HG03571 (cell line): ENCODE measurements around the gene CCDC87.
"Not testable (repeated sequence)": the region's sequence is repeated elsewhere in the genome, so short reads cannot be mapped to it uniquely, and the experiment has no call there.

Experiments used
- ATAC-seq: cut with Tn5 transposase; IDR thresholded peaks from one replicate; pipeline ENCODE4 v1.9.1; 2021; ENCODE audit not compliant: unreplicated experiment

The CCDC87 gene

DNA sequence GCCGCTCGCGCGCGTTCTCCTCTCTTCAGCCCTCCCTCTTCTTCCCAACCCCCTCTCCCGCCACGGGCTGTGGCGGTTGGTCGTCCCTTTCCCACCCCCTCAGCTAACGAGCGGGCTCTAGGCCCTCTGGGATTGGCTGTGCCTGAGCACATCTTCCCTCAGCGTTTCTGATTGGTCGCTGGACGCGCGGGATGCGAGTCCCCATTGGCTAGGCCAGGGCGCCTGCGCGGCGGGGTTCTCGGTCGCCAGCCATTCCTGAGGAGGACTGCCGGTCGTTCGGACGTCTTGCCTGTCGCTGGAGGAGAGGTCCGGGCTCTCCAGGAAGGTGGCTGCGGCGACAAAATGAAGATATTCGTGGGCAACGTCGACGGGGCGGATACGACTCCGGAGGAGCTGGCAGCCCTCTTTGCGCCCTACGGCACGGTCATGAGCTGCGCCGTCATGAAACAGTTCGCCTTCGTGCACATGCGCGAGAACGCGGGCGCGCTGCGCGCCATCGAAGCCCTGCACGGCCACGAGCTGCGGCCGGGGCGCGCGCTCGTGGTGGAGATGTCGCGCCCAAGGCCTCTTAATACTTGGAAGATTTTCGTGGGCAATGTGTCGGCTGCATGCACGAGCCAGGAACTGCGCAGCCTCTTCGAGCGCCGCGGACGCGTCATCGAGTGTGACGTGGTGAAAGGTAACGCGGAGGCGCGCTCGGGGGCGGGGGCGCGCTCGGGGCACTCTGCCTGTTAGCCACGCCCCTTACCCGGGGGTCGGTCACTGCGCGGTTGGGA is 23.7 kb upstream of the CCDC87 start, which contains the start of gene RBM14:
RBM14 (plus strand) TSS at position 252 of the 776 bp plus-strand sequence; CDS start at position 343, 91 bp downstream.
- peak; percentile 83 for ATAC-seq

DNA sequence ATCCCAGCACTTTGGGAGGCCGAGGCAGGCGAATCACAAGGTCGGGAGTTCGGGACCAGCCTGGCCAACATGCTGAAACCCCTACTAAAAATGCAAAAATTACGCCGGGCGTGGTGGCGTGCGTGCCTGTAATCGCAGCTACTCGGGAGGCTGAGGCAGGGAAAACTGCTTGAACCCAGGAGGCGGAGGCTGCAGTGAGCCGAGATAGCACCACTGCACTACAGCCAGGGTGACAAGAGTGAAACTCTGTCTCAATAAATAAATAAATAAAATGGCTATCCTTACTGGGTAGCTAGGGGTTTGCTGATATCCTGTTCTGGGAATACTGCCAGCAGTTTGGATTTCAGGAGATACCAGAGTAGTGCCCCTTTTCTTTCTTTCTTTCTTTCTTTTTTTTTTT is 21.2 kb upstream of the CCDC87 start:
- no peak for ATAC-seq

DNA sequence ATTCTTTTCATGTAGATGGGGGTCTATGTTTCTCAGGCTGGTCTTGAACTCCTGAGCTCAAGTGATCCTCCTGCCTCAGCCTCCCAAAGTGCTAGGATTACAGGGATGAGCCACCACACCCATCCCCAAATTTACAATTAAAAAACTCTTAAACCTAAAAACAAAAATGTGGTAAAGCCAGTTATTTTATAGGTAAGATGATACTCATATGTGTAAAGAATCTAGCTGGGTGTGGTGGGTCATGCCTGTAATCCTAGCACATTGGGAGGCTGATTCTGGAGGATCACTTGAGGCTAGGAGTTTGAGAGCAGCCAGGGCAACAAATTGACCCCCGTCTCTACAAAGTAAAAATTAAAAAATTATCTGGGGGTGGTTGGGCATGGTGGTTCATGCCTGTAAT is 19.6 kb upstream of the CCDC87 start:
- no peak for ATAC-seq

DNA sequence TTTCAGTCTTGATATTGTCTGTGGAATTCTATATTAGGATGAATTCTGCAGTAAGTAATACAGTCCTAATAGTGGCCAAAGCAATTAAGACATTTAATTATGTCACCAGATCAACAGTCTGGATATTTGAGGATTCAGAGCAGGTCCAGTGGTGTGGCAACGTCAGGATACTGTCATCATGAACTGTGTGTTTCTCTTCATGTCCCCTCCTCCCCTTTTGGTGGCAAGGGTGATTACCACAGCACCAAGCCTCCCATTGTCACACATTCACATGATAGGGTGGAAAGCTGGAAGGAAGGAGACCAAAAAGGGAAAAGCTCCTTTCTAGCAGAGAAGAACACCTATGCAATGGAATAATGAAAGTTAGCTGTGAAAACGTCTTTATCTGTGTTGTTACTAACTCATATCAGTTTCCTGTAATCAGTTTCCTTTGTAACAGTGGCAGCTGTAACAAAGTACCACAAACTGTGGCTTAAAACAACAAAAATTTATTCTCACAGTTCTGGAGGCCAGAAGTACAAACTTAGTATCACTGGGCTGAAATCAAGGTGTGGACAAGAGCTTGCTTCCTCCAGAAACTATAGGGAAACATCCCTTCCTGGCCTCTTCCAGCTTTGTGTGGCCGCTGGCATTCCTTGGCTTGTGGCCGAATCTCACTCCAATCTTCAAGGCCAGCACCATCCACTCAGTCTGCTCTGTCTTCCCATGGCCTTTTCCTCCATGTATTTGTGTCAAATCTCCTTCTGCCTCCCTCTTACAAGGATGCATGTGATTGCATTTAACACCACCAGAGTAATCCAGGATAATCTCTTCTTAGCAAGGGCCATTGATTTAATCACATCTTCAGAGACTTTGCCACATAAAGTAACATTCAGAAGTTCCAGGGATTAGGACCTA is 17.1 kb upstream of the CCDC87 start:
- no peak for ATAC-seq

DNA sequence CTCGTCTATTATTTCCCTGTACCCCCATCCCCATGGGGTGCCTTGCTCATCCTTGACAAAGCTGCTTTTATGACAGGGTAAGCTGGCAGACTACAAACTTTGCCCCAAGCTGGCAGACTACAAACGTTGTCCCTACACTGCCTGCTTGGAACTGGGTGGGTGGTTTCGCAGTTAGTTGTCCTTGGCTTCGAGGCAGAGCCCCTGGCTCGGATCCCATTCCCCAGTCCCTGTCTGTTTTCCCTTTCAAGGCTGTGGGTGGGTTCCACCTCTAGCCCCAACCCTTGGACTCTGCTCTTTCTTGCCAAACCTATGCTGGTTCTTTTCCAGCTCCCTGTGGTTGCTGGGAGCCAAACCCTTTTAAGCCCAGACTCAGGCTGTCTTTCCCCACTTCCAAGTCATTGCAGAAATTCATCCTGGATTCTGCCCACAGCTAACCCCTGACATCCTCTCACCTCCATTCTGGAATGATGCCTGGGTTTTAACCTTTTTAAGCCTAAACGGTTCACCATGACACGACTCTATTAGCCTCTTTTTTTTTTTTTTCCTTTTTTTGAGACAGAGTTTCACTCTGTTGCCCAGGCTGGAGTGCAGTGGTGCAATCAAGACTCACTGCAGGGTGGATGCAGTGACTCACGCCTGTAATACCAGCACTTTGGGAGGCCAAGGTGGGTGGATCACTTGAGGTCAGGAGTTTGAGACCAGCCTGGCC is 14.4 kb upstream of the CCDC87 start:
- ATAC-seq: no peak

DNA sequence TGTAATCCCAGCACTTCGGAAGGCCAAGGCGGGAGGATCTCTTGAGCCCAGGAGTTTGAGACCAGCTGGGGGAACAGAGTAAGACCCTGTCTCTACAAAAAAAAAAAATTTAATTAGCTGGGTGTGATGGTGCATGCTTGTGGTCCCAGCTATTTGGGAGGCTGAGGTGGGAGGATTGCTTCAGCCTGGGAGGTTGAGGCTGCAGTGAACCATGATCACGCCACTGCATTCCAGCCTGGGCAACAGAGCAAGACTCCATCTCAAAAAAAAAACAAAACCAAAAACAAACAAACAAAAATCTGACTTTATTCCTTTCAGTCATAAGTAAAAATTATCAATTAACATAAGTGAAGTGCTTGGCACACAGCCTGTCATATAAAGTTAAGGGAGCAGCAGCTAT is 13.7 kb upstream of the CCDC87 start:
- ATAC-seq: not testable (repeated sequence)

DNA sequence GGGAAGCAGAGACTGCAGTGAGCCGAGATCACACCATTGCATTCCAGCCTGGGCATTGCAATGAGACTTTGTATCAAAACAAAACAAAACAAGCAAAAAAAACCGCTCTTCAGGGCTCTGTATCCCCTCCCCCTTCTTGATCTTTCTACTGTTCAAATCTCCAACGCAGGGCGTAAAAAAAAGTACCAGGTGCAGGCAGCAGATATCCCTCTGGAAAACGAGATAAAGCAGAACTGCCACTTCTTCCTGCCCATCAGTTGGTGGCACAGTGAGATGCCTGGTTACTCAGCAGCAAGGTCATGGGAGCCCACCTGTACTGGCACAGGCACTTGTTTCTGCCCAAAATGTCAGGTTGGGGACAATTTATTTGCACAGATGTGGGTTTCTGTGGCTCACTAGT is 11.3 kb upstream of the CCDC87 start:
- no peak for ATAC-seq

DNA sequence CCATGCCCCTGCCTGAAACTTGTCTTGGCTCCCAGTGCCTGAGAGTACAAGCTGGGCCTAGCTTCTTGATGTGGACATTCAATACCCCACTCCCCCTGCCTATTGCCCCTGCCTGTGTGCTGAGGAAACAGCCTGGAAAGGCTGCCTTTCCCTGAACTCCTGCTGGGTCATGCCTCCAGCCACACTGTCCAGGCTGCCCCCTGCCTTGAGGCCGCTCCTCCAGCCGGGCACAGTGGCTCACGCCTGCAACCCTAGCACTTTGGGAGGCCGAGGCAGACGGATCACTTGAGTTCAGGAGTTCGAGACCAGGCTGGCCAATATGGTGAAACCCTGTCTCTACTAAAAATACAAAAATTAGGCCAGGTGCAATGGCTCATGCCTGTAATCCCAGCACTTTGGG is 10.2 kb upstream of the CCDC87 start:
- ATAC-seq: no peak

DNA sequence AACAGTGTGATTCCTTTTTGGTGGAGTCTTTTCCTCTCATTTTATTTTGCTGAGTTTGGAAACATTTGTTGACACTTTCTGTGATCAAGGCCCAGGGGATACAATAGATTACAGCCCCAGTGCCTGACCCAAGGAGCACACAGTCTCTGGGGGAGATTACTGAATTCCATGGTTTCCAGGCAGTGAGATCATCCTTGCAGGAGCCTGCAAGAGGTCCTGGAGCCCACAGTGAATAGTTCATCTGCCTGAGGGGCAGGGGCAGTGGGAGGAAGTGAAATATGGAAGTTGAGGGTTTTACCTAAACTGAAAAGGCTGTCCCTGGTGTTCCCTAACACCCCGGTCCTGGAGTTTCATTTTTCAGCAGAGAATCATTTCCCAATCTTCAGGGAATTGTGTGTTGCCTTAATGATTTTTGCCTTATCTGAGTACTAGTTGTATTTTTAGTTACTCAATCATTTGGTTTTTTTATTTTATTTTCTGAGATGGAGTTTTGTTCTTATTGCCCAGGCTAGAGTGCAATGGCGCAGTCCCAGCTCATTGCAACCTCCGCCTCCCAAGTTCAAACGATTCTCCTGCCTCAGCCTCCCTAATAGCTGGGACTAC is 7.9 kb upstream of the CCDC87 start:
- ATAC-seq: no peak

DNA sequence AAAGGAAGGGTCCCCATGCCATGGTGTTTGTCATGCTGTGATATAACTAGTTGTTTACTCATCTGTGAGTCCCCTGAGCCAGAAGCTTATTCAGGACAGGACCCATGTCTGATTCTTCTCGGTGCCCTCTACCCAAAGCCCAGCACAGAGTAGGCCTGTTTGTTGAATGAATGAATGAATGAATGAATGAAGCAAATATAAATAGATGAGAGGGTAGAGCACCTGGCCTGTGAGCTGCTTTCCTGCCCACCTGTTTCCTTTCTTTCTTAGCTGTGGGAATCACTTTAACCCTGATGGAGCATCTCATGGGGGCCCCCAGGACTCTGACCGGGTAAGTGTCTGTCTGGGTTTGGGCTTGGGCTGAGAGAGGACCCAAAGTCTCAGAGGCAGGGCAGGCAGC is 7.4 kb upstream of the CCDC87 start:
- no peak for ATAC-seq

DNA sequence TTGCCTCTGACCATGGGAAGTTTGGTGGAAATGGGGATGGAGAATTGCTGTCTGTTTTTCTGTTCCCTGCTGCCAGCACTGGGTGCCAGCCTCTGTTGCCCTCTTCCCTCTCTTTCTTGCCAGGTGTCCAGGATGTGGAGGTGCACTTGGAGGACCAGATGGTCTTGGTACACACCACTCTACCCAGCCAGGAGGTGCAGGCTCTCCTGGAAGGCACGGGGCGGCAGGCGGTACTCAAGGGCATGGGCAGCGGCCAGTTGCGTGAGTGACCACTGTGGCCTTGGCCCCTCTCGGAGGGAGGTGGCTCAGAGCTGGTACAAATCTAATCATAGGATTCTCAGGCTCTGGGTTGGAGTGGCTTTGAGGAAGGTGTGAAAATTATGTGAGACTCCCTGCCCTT is 6.1 kb upstream of the CCDC87 start:
- no peak for ATAC-seq

DNA sequence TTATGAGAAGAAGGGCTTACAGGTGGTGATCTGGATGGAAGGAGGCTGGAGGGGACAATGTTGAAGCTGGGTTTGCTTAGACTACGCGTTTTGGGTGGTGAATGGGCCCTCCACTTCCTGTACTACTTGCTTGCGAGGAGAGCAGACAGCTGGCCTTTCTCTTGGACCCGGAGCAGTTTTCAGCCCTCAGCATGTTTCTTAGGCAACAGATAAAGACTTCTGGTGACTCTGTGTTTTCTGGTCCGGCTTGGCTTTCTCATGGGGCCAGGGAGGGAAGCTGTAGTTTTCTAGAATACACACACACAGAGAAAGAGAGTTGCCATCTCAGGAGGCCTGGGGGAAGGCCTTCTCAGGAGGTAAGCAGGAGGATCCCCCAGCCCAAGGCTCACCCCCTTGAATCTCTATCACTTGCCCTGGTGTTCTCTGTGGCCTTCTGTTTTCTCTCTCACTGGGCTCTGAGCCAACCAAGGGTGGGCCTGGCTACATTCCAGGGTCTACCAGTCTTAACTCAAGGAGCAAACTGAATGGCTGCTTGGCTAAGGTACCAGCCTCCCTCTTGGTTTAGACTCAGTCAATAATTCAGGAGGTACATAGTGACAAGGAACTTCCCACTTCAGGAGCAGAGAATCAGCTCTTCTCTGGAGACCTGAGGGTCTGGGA is 2.5 kb upstream of the CCDC87 start:
- no peak for ATAC-seq

DNA sequence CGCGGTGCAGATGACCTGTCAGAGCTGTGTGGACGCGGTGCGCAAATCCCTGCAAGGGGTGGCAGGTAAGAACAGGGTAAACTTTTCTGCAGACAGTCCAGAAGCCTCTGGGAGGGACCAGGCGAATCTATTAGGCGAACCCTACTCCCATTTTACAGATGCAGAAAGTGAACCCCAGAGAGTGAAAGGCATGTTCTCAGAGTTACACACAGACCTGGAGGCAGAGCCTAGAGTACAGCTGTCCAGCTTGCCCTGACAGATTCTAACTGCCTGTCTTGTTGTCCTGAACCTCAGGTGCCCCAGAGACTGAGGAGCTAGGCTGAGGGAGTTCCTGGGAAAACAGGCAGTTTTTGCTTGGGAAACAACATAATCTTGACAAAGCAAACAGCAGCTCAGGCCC is 787 bp upstream of the CCDC87 start:
- no peak for ATAC-seq

DNA sequence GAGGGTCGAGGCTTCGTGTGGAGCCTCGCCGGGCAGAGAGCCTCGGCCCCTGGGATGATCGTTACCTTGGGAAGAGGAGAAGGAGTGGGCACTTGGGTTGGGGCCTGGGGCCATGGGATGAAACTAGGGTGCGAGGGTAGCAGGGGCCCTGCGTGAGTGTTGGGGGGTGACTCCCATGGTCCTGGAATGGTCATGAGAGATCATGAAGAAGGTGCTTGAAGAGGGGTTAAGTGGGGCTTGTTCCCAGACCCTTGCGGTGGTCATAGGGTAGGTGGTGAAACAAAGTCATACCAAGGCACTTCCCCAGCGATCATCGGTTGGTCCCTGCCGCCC is 406 bp upstream of the CCDC87 start:
- ATAC-seq: peak; percentile 4

DNA sequence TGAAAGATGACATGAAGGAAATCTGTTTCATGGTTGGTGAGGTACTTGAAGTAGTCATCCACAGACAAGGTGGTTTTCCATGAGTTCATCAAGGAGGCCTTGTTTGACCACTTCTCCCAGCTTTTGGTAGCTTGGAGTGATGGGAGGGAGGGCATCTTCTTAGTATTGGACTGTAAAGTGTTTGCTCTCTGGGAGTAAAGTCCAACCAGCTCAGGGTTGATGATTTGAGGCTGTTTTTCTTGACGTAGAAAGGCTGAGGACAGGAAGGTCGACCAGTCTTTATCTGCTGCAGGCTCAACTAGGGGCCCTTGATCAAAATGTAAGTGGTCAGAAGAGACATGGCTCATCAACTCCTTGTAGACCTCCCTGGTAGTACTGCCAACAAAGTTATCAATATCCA is 1.7 kb downstream of the CCDC87 start:
- ATAC-seq: no peak

DNA sequence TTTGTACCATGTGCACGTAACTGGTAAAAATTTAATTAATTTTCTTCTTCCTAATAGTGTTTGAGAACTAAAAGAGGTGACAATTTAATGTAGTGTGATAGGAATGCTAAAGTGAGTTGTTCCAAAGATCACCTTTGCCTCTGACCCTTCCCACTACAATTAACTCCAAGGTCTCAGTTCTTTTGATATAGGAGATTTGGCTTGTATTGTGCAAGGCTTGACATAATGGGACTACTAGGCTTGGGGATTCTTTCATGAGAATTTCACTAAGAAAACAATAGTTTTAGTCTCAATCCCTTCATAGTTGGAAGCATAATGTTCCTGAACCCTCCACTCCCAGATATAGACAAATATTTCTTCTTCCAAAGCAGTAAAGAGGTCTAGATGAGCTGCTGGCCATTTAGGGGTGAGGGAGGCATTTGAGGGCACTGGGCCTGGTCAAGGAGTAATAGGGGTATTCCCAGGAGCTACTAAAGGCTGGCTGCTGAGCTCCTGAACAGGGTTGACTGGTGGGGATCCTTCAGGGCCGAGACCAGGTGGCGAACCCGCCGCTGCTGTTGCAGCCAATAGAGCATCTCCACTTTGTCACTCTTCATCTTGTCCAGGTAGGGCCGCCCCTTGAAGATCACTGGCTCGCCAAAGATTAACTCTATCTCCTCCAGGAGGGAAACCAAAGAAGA is 2.7 kb downstream of the CCDC87 start:
- ATAC-seq: no peak

DNA sequence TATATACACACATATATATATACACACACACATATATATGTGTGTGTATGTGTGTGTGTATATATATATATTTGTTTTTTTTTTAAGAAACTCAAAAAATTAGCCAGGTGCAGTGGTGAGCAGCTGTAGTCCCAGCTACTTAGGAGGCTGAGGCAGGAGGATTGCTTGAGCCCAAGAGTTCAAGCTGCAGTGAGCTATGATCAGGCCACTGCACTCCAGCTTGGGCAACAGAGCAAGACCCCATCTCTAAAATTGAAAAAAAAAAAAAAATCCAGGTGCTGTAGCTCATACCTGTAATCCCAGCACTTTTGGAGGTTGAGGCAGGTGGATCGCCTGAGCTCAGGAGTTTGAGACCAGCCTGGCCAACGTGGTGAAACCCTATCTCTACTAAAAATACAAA is 3.5 kb downstream of the CCDC87 start:
- ATAC-seq: not testable (repeated sequence)

DNA sequence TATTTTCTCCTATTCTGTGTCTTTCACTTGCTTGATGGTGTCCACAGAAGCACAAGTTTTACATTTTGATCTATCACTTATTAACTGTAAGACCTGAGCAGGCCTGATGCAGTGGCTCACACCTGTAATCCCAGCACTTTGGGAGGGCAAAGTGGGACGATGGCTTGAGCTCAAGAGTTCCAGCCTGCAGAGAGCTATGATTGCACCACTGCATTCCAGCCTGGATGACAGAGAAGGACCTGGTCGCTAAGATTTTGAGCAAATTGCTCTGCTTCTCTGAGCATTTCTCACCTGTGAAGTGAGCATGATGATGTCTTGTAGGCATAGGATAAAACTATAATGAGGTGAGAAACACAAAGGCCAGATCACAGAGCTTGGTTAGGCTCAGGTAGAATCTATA is 6.7 kb downstream of the CCDC87 start:
- no peak for ATAC-seq

DNA sequence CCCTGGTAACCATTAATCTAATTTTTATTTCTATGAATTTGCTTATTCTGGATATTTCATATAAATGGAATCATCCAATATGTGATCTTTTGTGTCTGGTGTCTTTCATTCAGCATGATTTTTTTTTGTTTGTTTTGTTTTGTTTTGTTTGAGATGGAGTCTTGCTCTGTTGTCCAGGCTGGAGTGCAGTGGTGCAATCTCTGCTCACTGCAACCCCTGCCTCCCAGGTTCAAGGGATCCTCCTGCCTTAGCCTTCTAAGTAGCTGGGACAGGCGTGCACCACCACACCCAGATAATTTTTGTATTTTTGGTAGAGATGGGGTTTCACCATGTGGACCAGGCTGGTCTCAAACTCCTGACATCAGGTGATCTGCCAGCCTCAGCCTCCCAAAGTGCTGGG is 7.4 kb downstream of the CCDC87 start:
- not testable (repeated sequence) for ATAC-seq

DNA sequence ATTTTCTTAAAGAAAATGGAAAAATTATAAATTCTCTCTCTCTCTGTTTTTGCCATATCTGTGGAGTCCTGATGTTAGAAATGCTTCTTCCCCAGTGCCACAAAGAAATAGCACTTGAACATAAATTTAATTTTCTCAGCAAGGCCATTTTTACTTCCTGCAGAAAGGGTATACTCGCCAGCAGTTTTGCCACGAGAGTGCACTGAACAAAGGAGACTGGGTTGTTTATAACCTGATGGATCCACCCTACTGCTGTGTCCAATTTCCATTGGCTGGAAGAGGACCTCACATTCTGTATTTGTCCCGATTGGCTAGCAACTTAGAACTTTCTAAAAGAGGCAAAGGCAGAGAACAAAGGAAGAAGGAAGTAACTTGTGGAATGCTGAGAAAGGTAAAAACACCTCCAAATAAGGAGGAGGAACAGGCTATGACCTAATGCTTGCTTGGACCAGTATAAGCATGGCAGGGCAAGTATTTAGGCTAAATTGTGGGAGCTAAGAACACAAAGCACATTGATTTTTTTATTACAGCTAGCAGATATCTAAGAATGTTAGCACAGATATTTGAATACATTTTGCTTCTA is 10.2 kb downstream of the CCDC87 start:
- ATAC-seq: not testable (repeated sequence)
